ENCODE measurements around the gene LBHD1. TPM values are rescaled to one million over a fixed set of nuclear protein-coding genes. Genes with fewer than 3 reads are reported as not detected.

The LBHD1 gene
- total and polyA plus RNA-seq, 2 of the 13 experiments (the other 11 are each of a cell fraction or from before 2014, with no cell fraction given), result 3.2 to 3.7 TPM

DNA sequence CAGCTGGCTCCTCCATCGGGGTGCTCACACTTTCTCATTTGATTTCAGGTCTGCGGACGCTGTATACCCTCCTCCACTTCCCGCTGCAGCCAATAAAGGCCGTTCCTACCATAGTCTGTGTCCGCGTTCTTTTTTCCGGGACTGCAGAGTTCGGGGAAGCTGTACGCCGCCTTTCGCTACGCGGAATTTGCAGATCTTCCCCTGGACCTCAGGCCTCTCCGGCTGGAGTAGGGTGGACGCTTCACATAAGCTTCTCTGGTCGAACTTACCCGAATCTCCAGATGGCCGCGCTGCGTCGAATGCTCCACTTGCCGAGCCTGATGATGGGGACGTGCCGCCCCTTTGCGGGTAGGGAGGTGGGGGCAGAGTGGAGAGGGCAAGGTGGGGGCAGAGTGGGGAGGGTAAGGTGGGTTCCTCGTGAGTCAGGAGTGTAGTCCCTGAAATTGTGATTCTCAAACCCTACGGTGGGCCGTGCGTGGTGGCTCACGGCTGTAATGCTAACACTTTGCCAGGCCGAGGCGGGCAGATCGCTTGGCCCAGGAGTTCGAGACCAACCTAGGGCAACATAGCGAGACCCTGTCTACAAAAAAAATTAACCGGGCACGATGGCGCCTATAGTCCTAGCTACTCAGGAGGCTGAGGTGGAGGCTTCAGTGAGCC, 6.3 kb downstream of the LBHD1 start (continued):
- TF ChIP-seq, protein P1, sequence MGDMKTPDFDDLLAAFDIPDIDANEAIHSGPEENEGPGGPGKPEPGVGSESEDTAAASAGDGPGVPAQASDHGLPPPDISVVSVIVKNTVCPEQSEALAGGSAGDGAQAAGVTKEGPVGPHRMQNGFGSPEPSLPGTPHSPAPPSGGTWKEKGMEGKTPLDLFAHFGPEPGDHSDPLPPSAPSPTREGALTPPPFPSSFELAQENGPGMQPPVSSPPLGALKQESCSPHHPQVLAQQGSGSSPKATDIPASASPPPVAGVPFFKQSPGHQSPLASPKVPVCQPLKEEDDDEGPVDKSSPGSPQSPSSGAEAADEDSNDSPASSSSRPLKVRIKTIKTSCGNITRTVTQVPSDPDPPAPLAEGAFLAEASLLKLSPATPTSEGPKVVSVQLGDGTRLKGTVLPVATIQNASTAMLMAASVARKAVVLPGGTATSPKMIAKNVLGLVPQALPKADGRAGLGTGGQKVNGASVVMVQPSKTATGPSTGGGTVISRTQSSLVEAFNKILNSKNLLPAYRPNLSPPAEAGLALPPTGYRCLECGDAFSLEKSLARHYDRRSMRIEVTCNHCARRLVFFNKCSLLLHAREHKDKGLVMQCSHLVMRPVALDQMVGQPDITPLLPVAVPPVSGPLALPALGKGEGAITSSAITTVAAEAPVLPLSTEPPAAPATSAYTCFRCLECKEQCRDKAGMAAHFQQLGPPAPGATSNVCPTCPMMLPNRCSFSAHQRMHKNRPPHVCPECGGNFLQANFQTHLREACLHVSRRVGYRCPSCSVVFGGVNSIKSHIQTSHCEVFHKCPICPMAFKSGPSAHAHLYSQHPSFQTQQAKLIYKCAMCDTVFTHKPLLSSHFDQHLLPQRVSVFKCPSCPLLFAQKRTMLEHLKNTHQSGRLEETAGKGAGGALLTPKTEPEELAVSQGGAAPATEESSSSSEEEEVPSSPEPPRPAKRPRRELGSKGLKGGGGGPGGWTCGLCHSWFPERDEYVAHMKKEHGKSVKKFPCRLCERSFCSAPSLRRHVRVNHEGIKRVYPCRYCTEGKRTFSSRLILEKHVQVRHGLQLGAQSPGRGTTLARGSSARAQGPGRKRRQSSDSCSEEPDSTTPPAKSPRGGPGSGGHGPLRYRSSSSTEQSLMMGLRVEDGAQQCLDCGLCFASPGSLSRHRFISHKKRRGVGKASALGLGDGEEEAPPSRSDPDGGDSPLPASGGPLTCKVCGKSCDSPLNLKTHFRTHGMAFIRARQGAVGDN (CRISPR knock-in tag; IDR thresholded peaks at IDR 0.05), result peak; percentile 58
- no peak for TF ChIP-seq PAF1 (CRISPR knock-in tag; IDR thresholded peaks at IDR 0.05)
- TF ChIP-seq NR2C2 (CRISPR knock-in tag; IDR thresholded peaks at IDR 0.05; ENCODE audit: borderline replicate concordance), result no peak
- TF ChIP-seq FOSL2 (CRISPR knock-in tag; IDR thresholded peaks at IDR 0.05), result no peak
- TF ChIP-seq, protein P2, sequence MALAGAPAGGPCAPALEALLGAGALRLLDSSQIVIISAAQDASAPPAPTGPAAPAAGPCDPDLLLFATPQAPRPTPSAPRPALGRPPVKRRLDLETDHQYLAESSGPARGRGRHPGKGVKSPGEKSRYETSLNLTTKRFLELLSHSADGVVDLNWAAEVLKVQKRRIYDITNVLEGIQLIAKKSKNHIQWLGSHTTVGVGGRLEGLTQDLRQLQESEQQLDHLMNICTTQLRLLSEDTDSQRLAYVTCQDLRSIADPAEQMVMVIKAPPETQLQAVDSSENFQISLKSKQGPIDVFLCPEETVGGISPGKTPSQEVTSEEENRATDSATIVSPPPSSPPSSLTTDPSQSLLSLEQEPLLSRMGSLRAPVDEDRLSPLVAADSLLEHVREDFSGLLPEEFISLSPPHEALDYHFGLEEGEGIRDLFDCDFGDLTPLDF (CRISPR knock-in tag; IDR thresholded peaks at IDR 0.05), result 0 out of 2 replicates have a peak, but pooled peaks have one; percentile 24
- TF ChIP-seq NCOA1 (CRISPR knock-in tag; IDR thresholded peaks at IDR 0.05), result peak; percentile 42; the same call in 1 of the 2 replicates
- TF ChIP-seq ZNF646 (CRISPR knock-in tag; IDR thresholded peaks at IDR 0.05), result peak; percentile 22; the same call in 1 of the 2 replicates
- TF ChIP-seq ZSCAN22 (CRISPR knock-in tag; IDR thresholded peaks at IDR 0.05), result no peak
- TF ChIP-seq HNRNPK (IDR thresholded peaks at IDR 0.05; ENCODE audit: low read depth, low read length, poor library complexity, severe bottlenecking), result no peak
- no peak for TF ChIP-seq ZNF547 (CRISPR knock-in tag; IDR thresholded peaks at IDR 0.05)
- TF ChIP-seq, protein P3, sequence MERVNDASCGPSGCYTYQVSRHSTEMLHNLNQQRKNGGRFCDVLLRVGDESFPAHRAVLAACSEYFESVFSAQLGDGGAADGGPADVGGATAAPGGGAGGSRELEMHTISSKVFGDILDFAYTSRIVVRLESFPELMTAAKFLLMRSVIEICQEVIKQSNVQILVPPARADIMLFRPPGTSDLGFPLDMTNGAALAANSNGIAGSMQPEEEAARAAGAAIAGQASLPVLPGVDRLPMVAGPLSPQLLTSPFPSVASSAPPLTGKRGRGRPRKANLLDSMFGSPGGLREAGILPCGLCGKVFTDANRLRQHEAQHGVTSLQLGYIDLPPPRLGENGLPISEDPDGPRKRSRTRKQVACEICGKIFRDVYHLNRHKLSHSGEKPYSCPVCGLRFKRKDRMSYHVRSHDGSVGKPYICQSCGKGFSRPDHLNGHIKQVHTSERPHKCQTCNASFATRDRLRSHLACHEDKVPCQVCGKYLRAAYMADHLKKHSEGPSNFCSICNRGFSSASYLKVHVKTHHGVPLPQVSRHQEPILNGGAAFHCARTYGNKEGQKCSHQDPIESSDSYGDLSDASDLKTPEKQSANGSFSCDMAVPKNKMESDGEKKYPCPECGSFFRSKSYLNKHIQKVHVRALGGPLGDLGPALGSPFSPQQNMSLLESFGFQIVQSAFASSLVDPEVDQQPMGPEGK (CRISPR knock-in tag; IDR thresholded peaks at IDR 0.05), result peak; percentile 54; the same call in 1 of the 2 replicates
- peak; percentile 38; the same call in 1 of the 2 replicates for TF ChIP-seq SPEN (CRISPR knock-in tag; IDR thresholded peaks at IDR 0.05; ENCODE audit: low read depth)
- TF ChIP-seq REL (CRISPR knock-in tag; conservative IDR thresholded peaks at IDR 0.05), result peak; percentile 30; the same call in 1 of the 2 replicates
- no peak for TF ChIP-seq ZNF773 (CRISPR knock-in tag; IDR thresholded peaks at IDR 0.05; ENCODE audit: borderline replicate concordance)
- no peak; the same call in 1 of the 2 replicates for TF ChIP-seq ZIK1 (CRISPR knock-in tag; IDR thresholded peaks at IDR 0.05; ENCODE audit: borderline replicate concordance, low read depth)

Data from HepG2 (cell line).